ENCODE measurements around the gene MAP4K3. TPM values are rescaled to one million over a fixed set of nuclear protein-coding genes. Genes with fewer than 3 reads are reported as not detected.

MAP4K3 gene
- polyA plus RNA-seq, 1 experiment = 43.5 TPM

DNA sequence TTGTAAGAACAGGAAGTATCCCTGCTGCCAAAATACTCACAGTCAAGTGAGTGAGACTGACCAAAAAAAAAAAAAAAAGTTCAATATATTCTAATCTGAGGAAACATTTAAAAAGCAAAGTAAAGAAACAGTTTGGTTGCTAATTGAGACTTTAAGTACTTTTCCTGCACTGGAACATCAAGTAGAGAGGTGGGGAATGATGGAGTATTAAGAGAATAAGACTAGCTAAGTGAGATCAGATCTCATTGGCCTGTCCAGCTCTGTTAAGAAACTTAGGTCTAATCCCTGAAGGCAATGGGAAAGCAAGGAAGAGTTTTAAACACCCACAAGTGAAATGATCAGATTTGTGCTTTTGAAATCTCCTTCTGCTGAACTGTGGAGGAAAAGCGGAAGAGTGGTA, 27.8 kb upstream of the MAP4K3 start:
- TF ChIP-seq, protein P1, sequence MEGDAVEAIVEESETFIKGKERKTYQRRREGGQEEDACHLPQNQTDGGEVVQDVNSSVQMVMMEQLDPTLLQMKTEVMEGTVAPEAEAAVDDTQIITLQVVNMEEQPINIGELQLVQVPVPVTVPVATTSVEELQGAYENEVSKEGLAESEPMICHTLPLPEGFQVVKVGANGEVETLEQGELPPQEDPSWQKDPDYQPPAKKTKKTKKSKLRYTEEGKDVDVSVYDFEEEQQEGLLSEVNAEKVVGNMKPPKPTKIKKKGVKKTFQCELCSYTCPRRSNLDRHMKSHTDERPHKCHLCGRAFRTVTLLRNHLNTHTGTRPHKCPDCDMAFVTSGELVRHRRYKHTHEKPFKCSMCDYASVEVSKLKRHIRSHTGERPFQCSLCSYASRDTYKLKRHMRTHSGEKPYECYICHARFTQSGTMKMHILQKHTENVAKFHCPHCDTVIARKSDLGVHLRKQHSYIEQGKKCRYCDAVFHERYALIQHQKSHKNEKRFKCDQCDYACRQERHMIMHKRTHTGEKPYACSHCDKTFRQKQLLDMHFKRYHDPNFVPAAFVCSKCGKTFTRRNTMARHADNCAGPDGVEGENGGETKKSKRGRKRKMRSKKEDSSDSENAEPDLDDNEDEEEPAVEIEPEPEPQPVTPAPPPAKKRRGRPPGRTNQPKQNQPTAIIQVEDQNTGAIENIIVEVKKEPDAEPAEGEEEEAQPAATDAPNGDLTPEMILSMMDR (IDR thresholded peaks at IDR 0.05; ENCODE audit: low read depth, low read length) = no peak
- POLR2A ChIA-PET = no interaction called here
- no peak for DNase-seq (ENCODE audit: low read depth, low spot score)
- Histone ChIP-seq H3K9me3 (ENCODE audit: control insufficient read depth, insufficient read depth, low read length) (no peaks in the 10 kb centered on the region), H3K27me3 (ENCODE audit: control insufficient read depth, insufficient read depth, low read length) (no peaks in the 10 kb centered on the region), H3K27ac (ENCODE audit: low read depth, low read length) (no peak overlapping the region), H3K4me3 (ENCODE audit: low read depth, low read length) (no peak overlapping the region)
- CTCF ChIA-PET = interaction anchor here (1.3 kb wide), 1 partner anchor 85 kb away, joined by 4 read pairs; no protein-coding TSS in a partner anchor

GRCh38 chr2:39455826-39456225, 18.7 kb upstream of the MAP4K3 start:
- H3K9me3 ChIP-seq (ENCODE audit: control insufficient read depth, insufficient read depth, low read length) = peaks cover 4% of the 10 kb centered on the region; the same call in 1 of the 2 replicates
- H3K4me3 ChIP-seq (ENCODE audit: low read depth, low read length) = no peak overlapping the region
- TF ChIP-seq, protein P1 (IDR thresholded peaks at IDR 0.05; ENCODE audit: low read depth, low read length) = no peak
- CTCF ChIA-PET = interaction anchor here (0.7 kb wide), 1 partner anchor 141 kb away, joined by 5 read pairs; no protein-coding TSS in a partner anchor
- no peaks in the 10 kb centered on the region for H3K27me3 ChIP-seq (ENCODE audit: control insufficient read depth, insufficient read depth, low read length)
- H3K27ac ChIP-seq (ENCODE audit: low read depth, low read length) = no peak overlapping the region
- POLR2A ChIA-PET = no interaction called here
- no peak for DNase-seq (ENCODE audit: low read depth, low spot score)

- CTCF ChIA-PET = no interaction called here
- no peak overlapping the region for H3K4me3 ChIP-seq (ENCODE audit: low read depth, low read length)
- POLR2A ChIA-PET = no interaction called here
Measured at GRCh38 chr2:39452396-39452795, 15.3 kb upstream of the MAP4K3 start.

DNA sequence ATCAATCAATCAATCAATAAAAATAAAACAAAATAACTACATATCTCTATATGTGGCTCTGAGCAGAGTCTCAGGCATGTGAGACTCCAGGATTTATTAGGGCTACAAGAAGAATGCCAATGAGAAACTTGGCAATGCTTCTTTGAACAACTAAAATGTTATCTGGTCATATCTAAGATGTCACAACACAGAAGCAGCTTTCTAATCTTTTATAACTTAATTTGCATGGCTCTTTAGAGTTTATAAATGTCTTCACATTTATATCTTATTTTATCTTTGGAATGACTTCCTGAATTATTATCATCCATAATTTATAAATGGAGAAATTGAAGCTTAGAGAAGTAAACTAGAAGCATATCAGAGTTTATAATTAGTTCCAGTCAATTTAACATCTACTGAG, 14.9 kb upstream of the MAP4K3 start:
- POLR2A ChIA-PET = no interaction called here
- DNase-seq (ENCODE audit: low read depth, low spot score) = no peak
- Histone ChIP-seq H3K27me3 (ENCODE audit: control insufficient read depth, insufficient read depth, low read length) (no peaks in the 10 kb centered on the region), H3K27ac (ENCODE audit: low read depth, low read length) (no peak overlapping the region), H3K9me3 (ENCODE audit: control insufficient read depth, insufficient read depth, low read length) (peaks cover 2% of the 10 kb centered on the region; the same call in 1 of the 2 replicates), H3K4me3 (ENCODE audit: low read depth, low read length) (no peak overlapping the region)
- CTCF ChIA-PET = no interaction called here
- TF ChIP-seq, protein P1 (IDR thresholded peaks at IDR 0.05; ENCODE audit: low read depth, low read length) = no peak

More at GRCh38 chr2:39452396-39452795, 15.3 kb upstream of the MAP4K3 start:
- no peaks in the 10 kb centered on the region for H3K27me3 ChIP-seq (ENCODE audit: control insufficient read depth, insufficient read depth, low read length)
- peaks cover 2% of the 10 kb centered on the region; the same call in 1 of the 2 replicates for H3K9me3 ChIP-seq (ENCODE audit: control insufficient read depth, insufficient read depth, low read length)
- no peak overlapping the region for H3K27ac ChIP-seq (ENCODE audit: low read depth, low read length)
- TF ChIP-seq, protein P1 (IDR thresholded peaks at IDR 0.05; ENCODE audit: low read depth, low read length) = no peak
- no peak for DNase-seq (ENCODE audit: low read depth, low spot score)

DNA sequence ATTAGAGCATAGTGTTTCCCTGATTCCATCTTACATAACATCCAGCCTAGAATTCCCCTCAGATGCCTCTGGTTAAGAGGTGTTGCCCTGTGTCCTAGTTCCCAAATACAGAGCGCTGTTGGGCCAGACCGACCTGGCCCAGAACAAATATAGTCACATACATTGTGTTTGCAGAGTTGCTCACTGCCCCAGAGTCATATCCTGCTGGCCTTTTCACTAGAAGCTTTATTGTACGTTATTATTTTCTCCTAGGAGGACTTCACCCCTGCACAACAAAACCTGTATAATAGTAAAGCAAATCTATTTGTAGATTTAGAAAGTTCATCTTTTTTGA, 11.1 kb upstream of the MAP4K3 start:
- H3K27me3 ChIP-seq (ENCODE audit: control insufficient read depth, insufficient read depth, low read length) = no peaks in the 10 kb centered on the region
- no peak overlapping the region for H3K4me3 ChIP-seq (ENCODE audit: low read depth, low read length)
- POLR2A ChIA-PET = no interaction called here
- no peak for DNase-seq (ENCODE audit: low read depth, low spot score)
- CTCF ChIA-PET = interaction anchor here (0.9 kb wide), 1 partner anchor 69 kb away, joined by 3 read pairs; no protein-coding TSS in a partner anchor
- no peak overlapping the region for H3K27ac ChIP-seq (ENCODE audit: low read depth, low read length)
- TF ChIP-seq, protein P1 (IDR thresholded peaks at IDR 0.05; ENCODE audit: low read depth, low read length) = no peak
- H3K9me3 ChIP-seq (ENCODE audit: control insufficient read depth, insufficient read depth, low read length) = peaks cover 2% of the 10 kb centered on the region; the same call in 1 of the 2 replicates

Data from AG04450 (cell line).